ENCODE measurements around the gene RAD54L.

The RAD54L gene

GRCh38 chr1:46263146-46263545 is 15.6 kb downstream of the RAD54L start:
- DNase-seq (ENCODE audit: low read depth, low spot score) = no peak
- CTCF ChIA-PET = interaction anchor here (0.8 to 1.7 kb wide), 2 partner anchors 11 to 19 kb away, joined by 3 to 5 read pairs; no protein-coding TSS in a partner anchor
- POLR2A ChIA-PET = interaction anchor here (1.0 to 1.2 kb wide), 2 partner anchors 10 to 32 kb away, joined by 3 to 5 read pairs; no protein-coding TSS in a partner anchor
- no peak overlapping the region for H3K4me3 ChIP-seq (ENCODE audit: low read depth, low read length)
- no peak for TF ChIP-seq CTCF (IDR thresholded peaks at IDR 0.05; ENCODE audit: insufficient read depth, low read length, missing control alignments)

- no peak for DNase-seq (ENCODE audit: low read depth, low spot score)
- TF ChIP-seq CTCF (IDR thresholded peaks at IDR 0.05; ENCODE audit: insufficient read depth, low read length, missing control alignments) = no peak
- H3K4me3 ChIP-seq (ENCODE audit: low read depth, low read length) = no peak overlapping the region
- ChIA-PET POLR2A (no interaction called here), CTCF (no interaction called here)
Observed at GRCh38 chr1:46268578-46268977, 21.0 kb downstream of the RAD54L start.

DNA sequence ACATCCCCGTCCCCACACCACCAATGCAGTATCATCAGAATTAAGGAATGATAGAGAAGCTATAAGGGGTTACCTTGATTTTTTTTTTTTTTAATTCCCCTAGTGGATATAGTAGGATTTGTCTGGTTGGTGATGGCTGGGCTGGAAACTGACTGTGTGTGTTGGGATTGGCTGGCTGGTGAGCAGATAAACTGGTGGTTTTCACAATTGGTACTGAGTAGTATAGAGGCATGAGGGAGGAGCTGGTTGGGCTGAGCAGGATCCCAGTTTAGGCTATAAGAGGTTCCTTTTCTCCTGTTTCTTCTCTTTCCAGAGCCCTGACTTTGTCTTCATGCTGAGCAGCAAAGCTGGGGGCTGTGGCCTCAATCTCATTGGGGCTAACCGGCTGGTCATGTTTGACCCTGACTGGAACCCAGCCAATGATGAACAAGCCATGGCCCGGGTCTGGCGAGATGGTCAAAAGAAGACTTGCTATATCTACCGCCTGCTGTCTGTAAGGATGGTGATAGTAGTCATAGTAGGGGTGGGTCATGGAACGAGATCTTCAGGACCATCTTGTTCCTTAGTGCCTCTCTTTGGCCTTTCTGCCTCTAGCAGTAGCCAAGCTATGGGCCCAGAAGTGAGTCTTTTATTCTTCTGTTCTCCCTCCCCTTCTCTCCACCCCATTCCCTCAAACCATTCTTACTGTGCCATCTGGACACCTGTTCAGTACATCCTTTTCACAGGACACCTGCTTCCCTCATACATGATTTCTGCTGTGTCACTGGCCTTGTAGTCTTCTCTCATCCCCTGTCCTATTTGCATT is 26.9 kb downstream of the RAD54L start:
- ChIA-PET POLR2A (interaction anchor here (0.6 to 1.2 kb wide), 4 partner anchors 14 to 67 kb away, joined by 3 to 5 read pairs (median 4); partner anchors contain the start of gene LRRC41), CTCF (interaction anchor here (0.6 to 1.7 kb wide), 6 partner anchors 9 to 73 kb away, joined by 3 to 5 read pairs (median 3); partner anchors contain the start of gene NSUN4)

DNA sequence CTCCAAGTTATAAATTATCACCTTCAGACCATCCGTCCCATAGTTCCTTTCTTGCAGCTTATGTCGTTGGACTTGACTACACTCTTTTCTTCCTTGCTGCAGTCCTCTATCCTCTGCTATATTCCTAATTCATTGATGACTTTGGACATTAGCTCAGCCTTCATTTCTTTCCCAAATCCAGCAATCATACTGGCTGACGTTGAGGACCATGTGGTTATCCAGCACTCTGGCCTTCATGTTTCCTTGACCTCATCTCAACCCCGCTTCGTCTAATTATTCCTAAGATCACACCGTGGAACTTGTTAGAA is 27.4 kb downstream of the RAD54L start:
- no peak overlapping the region for H3K4me3 ChIP-seq (ENCODE audit: low read depth, low read length)
- no peak for DNase-seq (ENCODE audit: low read depth, low spot score)
- ChIA-PET CTCF (interaction anchor here (0.6 to 1.4 kb wide), 3 partner anchors 23 to 65 kb away, joined by 3 to 4 read pairs (median 3); partner anchors contain the start of gene NSUN4), POLR2A (interaction anchor here (1.2 kb wide), 1 partner anchor 16 kb away, joined by 5 read pairs; no protein-coding TSS in a partner anchor)
- TF ChIP-seq CTCF (IDR thresholded peaks at IDR 0.05; ENCODE audit: insufficient read depth, low read length, missing control alignments) = no peak

More for the DNA sequence above, 26.9 kb downstream of the RAD54L start:
- TF ChIP-seq CTCF (IDR thresholded peaks at IDR 0.05; ENCODE audit: insufficient read depth, low read length, missing control alignments) = no peak
- no peak overlapping the region for H3K4me3 ChIP-seq (ENCODE audit: low read depth, low read length)
- DNase-seq (ENCODE audit: low read depth, low spot score) = no peak

DNA sequence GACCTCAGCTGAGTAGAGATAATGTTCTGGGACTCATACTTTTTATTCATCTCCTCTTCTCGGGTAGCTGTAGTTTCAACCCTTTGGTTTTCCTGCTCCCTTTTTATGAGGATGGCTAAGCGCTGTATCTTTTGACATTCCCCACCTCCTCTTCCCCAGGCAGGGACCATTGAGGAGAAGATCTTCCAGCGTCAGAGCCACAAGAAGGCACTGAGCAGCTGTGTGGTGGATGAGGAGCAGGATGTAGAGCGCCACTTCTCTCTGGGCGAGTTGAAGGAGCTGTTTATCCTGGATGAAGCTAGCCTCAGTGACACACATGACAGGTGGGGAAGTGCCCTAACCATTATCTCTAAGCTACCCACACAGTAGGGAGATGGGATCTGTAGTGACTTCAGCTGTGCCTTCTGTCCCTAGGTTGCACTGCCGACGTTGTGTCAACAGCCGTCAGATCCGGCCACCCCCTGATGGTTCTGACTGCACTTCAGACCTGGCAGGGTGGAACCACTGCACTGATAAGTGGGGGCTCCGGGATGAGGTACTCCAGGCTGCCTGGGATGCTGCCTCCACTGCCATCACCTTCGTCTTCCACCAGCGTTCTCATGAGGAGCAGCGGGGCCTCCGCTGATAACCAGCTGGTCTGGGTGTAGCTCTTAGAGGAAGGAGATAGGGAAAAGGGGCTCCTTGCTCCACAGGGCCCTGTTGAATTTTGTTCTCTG is 30.3 kb downstream of the RAD54L start:
- ChIA-PET CTCF (interaction anchor here (0.9 to 1.3 kb wide), 2 partner anchors 11 to 32 kb away, joined by 3 read pairs; no protein-coding TSS in a partner anchor), POLR2A (interaction anchor here (0.8 to 1.0 kb wide), 2 partner anchors 11 to 26 kb away, joined by 3 read pairs; no protein-coding TSS in a partner anchor)
- DNase-seq (ENCODE audit: low read depth, low spot score) = no peak
- TF ChIP-seq CTCF (IDR thresholded peaks at IDR 0.05; ENCODE audit: insufficient read depth, low read length, missing control alignments) = no peak
- no peak overlapping the region for H3K4me3 ChIP-seq (ENCODE audit: low read depth, low read length)

DNA sequence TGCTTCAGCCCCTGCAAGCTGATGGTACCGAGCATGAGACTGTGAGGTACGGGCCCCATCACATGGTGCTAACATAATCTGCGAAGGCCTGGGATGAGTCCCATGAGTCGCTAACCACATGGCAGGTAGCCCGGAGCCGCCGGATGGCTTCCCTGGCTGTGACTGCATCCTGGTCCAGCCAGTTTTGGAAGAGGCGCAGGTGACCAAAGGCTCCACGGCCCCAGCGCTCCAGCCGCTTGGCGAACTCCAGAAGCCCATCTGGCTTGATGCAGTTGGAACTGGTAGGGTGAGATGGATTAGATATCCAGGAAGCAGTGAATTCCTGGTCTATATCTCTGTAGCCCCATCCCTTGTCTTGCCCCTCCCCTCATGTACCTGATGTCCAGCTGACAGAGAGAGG is 31.2 kb downstream of the RAD54L start:
- POLR2A ChIA-PET = interaction anchor here (0.6 kb wide), 1 partner anchor 25 kb away, joined by 3 read pairs; no protein-coding TSS in a partner anchor
- H3K4me3 ChIP-seq (ENCODE audit: low read depth, low read length) = no peak overlapping the region
- TF ChIP-seq CTCF (IDR thresholded peaks at IDR 0.05; ENCODE audit: insufficient read depth, low read length, missing control alignments) = no peak
- CTCF ChIA-PET = interaction anchor here (1.6 kb wide), 1 partner anchor 11 kb away, joined by 4 read pairs; no protein-coding TSS in a partner anchor
- DNase-seq (ENCODE audit: low read depth, low spot score) = no peak

Data from AG04449 (cell line).